Measurements from ENCODE around the gene STMND1. TPM values are rescaled to one million over a fixed set of nuclear protein-coding genes. Genes with fewer than 3 reads are reported as not detected.

STMND1 gene
- total and polyA plus RNA-seq, 2 of the 4 experiments (the other 2 are of a cell fraction), result not detected

DNA sequence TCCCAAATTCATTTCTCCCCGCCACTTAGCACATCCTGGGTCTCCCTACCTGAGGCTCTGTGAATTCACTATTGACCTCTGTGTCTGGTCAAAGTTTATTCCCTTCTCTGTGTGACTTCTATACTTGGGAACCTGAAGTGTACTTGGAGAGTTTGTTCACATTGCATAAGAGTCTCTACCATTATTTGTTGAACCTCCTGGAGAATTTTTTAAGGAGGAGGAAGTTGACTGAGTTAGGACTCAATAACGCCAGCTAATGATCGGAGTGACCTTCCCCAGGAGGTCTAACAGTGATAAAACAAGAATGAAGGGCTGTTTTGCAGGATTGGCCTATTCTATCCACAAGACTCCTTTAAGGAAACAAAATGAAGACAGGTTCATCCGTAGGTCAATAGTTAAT, 23.6 kb downstream of the STMND1 start:
- intact Hi-C loops (cut with micrococcal nuclease), result no loop called here

More for the DNA sequence above, 23.6 kb downstream of the STMND1 start:
- CTCF ChIA-PET, result no interaction called here
- no peak overlapping the region for H2BK15ac ChIP-seq (ENCODE audit: low read depth, low read length)
- H3K4ac ChIP-seq (ENCODE audit: low read depth, low read length), result no peak overlapping the region
- H3K23ac ChIP-seq (ENCODE audit: low read depth, low read length), result no peak overlapping the region
- H3K9me1 ChIP-seq (ENCODE audit: insufficient read depth, low read length), result no peaks in the 10 kb centered on the region
- peaks cover 3% of the 10 kb centered on the region for H3K9me3 ChIP-seq (ENCODE audit: control insufficient read depth, insufficient read depth, low read length)
- no peak overlapping the region for H3K14ac ChIP-seq (replicated peaks; ENCODE audit: low read depth, low read length)
- H3K9ac ChIP-seq (ENCODE audit: low read depth, low read length), result no peak overlapping the region
- POLR2A ChIA-PET (ENCODE audit: unreplicated experiment), result interaction anchor here (0.6 kb wide), 1 partner anchor 500 kb away, joined by 9 read pairs; no protein-coding TSS in a partner anchor
- in situ Hi-C loops (cut with MboI; ENCODE audit: low sequenced_read_pairs) (no loop called here), dilution Hi-C loops (cut with HindIII; ENCODE audit: low sequenced_read_pairs, unreplicated experiment) (no loop called here)
- no peak overlapping the region for H2AK9ac ChIP-seq (replicated peaks; ENCODE audit: low read depth, low read length, poor library complexity)
- no peak overlapping the region for H4K8ac ChIP-seq (ENCODE audit: low read depth in 2 of 2, low read length in 2 of 2)
- H3K18ac ChIP-seq (ENCODE audit: low read depth, low read length), result no peak overlapping the region
- no peak overlapping the region for H4K91ac ChIP-seq (ENCODE audit: insufficient read depth, low read depth, low read length)
- BruUV-seq (replicated peaks), result no TSS peak
- peaks cover 14% of the 10 kb centered on the region for H3K27me3 ChIP-seq (ENCODE audit: control insufficient read depth, insufficient read depth, low read length)
- H3K4me3 ChIP-seq (ENCODE audit: insufficient read depth, low read depth, low read length), result no peak overlapping the region
- H4K20me1 ChIP-seq (ENCODE audit: insufficient read depth, low read length), result no peaks in the 10 kb centered on the region
- H2AK5ac ChIP-seq (ENCODE audit: low read depth, low read length), result no peak overlapping the region
- H3K56ac ChIP-seq (ENCODE audit: extremely low read depth, insufficient read depth, low read length), result no peak overlapping the region
- DNase-seq (no peak), ATAC-seq (ENCODE audit: low read depth) (no peak)
- no peak overlapping the region for H2BK20ac ChIP-seq (ENCODE audit: low read depth, low read length)
- no peaks in the 10 kb centered on the region for H3K79me1 ChIP-seq (ENCODE audit: low read depth in 1 of 2, low read length in 2 of 2)
- no peak overlapping the region for H3K4me2 ChIP-seq (ENCODE audit: low read depth, low read length)
- no peaks in the 10 kb centered on the region for H3K36me3 ChIP-seq (ENCODE audit: control insufficient read depth, insufficient read depth, low read length)
- WGBS, 2 experiments (ENCODE audit: extremely low coverage in 2 of 2, insufficient read length in 1 of 2), result no CpG with 5 or more reads among the region's 4 CpGs
- no peak overlapping the region for H2BK120ac ChIP-seq (ENCODE audit: low read depth, low read length)
- TF ChIP-seq RAD21 (IDR thresholded peaks at IDR 0.05; ENCODE audit: low read length), result no peak
- no peak for TF ChIP-seq CHD1 (IDR thresholded peaks at IDR 0.05; ENCODE audit: low read depth, low read length)
- TF ChIP-seq, protein P1, sequence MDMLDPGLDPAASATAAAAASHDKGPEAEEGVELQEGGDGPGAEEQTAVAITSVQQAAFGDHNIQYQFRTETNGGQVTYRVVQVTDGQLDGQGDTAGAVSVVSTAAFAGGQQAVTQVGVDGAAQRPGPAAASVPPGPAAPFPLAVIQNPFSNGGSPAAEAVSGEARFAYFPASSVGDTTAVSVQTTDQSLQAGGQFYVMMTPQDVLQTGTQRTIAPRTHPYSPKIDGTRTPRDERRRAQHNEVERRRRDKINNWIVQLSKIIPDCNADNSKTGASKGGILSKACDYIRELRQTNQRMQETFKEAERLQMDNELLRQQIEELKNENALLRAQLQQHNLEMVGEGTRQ (IDR thresholded peaks at IDR 0.05; ENCODE audit: low read depth, low read length), result no peak
- TF ChIP-seq FOS (IDR thresholded peaks at IDR 0.05; ENCODE audit: low read depth, low read length), result no peak
- TF ChIP-seq, protein P2, sequence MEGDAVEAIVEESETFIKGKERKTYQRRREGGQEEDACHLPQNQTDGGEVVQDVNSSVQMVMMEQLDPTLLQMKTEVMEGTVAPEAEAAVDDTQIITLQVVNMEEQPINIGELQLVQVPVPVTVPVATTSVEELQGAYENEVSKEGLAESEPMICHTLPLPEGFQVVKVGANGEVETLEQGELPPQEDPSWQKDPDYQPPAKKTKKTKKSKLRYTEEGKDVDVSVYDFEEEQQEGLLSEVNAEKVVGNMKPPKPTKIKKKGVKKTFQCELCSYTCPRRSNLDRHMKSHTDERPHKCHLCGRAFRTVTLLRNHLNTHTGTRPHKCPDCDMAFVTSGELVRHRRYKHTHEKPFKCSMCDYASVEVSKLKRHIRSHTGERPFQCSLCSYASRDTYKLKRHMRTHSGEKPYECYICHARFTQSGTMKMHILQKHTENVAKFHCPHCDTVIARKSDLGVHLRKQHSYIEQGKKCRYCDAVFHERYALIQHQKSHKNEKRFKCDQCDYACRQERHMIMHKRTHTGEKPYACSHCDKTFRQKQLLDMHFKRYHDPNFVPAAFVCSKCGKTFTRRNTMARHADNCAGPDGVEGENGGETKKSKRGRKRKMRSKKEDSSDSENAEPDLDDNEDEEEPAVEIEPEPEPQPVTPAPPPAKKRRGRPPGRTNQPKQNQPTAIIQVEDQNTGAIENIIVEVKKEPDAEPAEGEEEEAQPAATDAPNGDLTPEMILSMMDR (conservative IDR thresholded peaks at IDR 0.05; ENCODE audit: low read depth, low read length), result no peak
- TF ChIP-seq MAFK (IDR thresholded peaks at IDR 0.05; ENCODE audit: low read depth, low read length), result no peak
- TF ChIP-seq BHLHE40 (IDR thresholded peaks at IDR 0.05; ENCODE audit: low read depth, low read length), result no peak
- TF ChIP-seq CEBPB (IDR thresholded peaks at IDR 0.05; ENCODE audit: low read depth, low read length), result no peak
- H3K27ac ChIP-seq (ENCODE audit: insufficient read depth, low read length), result no peak overlapping the region
- no peak overlapping the region for H2AFZ ChIP-seq (replicated peaks; ENCODE audit: low read length, poor library complexity)
- no peak overlapping the region for H4K5ac ChIP-seq (ENCODE audit: low read depth, low read length)
- H2BK5ac ChIP-seq (ENCODE audit: low read depth, low read length, poor library complexity, severe bottlenecking), result no peak overlapping the region
- H3K4me1 ChIP-seq (ENCODE audit: control insufficient read depth, insufficient read depth, low read length), result no peaks in the 10 kb centered on the region

All from IMR-90 (cell line).